Adrenal gland (tissue), 5 donors: ENCODE results near the gene KCNAB2.

Experiments
- CTCF ChIP-seq, 6 experiments: fragments of 450-650 bp in 4 of 6; fragments of 200-600 bp in 2 of 6; sonication (generic) in 1 of 6; IDR thresholded peaks; 1 replicate in 5 of 6; 2 replicates in 1 of 6; pipeline versions ENCODE4 v1.5.1 to v1.8.0; 2016 to 2021; ENCODE audit warnings: antibody characterized with exemption in 6 of 6, mild to moderate bottlenecking in 2 of 6, moderate library complexity in 1 of 6
- POLR2A ChIP-seq, 2 donors: fragments of 450-650 bp; IDR thresholded peaks; one replicate each; pipeline ENCODE4 v1.6.1; 2017; ENCODE audit warnings: antibody characterized with exemption in 2 of 2, mild to moderate bottlenecking in 2 of 2, moderate library complexity in 1 of 2
- donor health status: DM: no; HTN: no; CAD: no.

DNA sequence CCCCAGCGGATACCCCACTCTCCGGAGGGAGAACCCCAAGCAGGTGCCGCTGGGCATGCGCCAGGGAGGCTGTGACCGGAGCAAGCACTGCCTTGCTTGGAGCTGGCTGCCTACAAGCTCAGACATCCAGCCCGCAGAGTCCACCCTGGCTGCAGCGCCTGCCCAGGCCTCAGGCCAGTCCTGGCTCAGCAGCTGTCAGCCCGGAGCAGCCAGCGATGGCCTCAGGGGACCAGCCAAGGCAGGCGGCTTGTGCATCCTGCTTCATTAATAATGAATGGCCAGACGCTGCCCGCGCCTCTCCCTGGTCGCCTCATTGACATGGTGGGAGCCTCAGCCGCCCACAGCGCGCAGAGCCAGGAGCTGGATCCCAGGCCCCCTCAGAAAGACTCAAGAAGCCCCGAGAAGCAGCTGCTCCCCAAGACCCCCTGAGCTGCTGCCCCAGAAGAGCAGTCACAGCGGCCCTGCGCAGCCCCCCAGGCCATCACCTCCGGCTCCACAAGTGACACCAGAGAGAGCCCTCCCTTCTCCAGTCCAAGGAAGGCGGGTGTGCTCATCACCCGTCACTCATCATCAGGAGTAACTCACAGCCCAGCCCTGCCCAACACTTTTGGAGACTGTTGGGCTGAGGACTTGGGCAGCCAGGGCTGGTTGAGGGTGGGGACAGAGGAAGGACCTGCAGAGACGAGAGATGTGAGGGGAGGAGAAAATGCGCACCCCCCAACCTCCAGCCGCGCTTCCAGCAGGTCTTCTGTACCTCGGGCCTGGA is 19.6 kb downstream of the KCNAB2 start:
- TF ChIP-seq CTCF (IDR thresholded peaks at IDR 0.05) (no peak), POLR2A (IDR thresholded peaks at IDR 0.05) (no peak)
